Nephron progenitor cell (in vitro differentiated cells): ENCODE data around the gene FOLR1.
"Not testable (repeated sequence)": the region's sequence is repeated elsewhere in the genome, so short reads cannot be mapped to it uniquely, and the experiment has no call there.

Experiments
- DNase-seq: peaks from one replicate; pipeline ENCODE4 v3.0.0; 2021
- H3K27ac Mint-ChIP-seq: 2 replicates; pipeline ENCODE4 v1.8.0; 2021; ENCODE audit warnings: mild to moderate bottlenecking, moderate library complexity, mixed read lengths
- H3K27me3 Mint-ChIP-seq: 2 replicates; pipeline ENCODE4 v1.8.0; 2021; ENCODE audit warnings: mild to moderate bottlenecking, low read depth, mixed read lengths; ENCODE audit not compliant: poor library complexity
- H3K36me3 Mint-ChIP-seq: 2 replicates; pipeline ENCODE4 v1.8.0; 2021; ENCODE audit warnings: low read depth, mixed read lengths
- H3K4me1 Mint-ChIP-seq: 2 replicates; pipeline ENCODE4 v1.8.0; 2021; ENCODE audit warnings: mixed read lengths
- H3K4me3 Mint-ChIP-seq: 2 replicates; pipeline ENCODE4 v1.8.0; 2021; ENCODE audit warnings: mild to moderate bottlenecking, moderate library complexity, mixed read lengths
- H3K9me3 Mint-ChIP-seq: 2 replicates; pipeline ENCODE4 v1.8.0; 2021; ENCODE audit warnings: mild to moderate bottlenecking, moderate library complexity, mixed read lengths
- CTCF ChIP-seq: fragments of 200-600 bp; sonication (generic); IDR thresholded peaks from 2 replicates; pipeline ENCODE4 v1.5.0; 2021; ENCODE audit warnings: antibody characterized with exemption

The FOLR1 gene

GRCh38 chr11:72173291-72173690, 18.6 kb upstream of the FOLR1 start:
- Mint-ChIP-seq H3K9me3 (peaks cover under 1% of the 10 kb centered on the region), H3K4me3 (no peak overlapping the region), H3K4me1 (no peaks in the 10 kb centered on the region), H3K27ac (no peak overlapping the region), H3K27me3 (peaks cover 32% of the 10 kb centered on the region), H3K36me3 (no peaks in the 10 kb centered on the region)
- TF ChIP-seq CTCF, result no peak
- no peak for DNase-seq

GRCh38 chr11:72174302-72175070, 17.5 kb upstream of the FOLR1 start:
- no peak for DNase-seq
- no peak for TF ChIP-seq CTCF
- Mint-ChIP-seq H3K27me3 (peaks cover 33% of the 10 kb centered on the region), H3K36me3 (no peaks in the 10 kb centered on the region), H3K4me1 (no peaks in the 10 kb centered on the region), H3K4me3 (no peak overlapping the region), H3K9me3 (no peaks in the 10 kb centered on the region), H3K27ac (no peak overlapping the region)

GRCh38 chr11:72177656-72178055, 14.3 kb upstream of the FOLR1 start:
- no peak overlapping the region for H3K27ac Mint-ChIP-seq
- H3K27me3 Mint-ChIP-seq, result peaks cover 39% of the 10 kb centered on the region
- DNase-seq, result no peak
- H3K9me3 Mint-ChIP-seq, result no peaks in the 10 kb centered on the region
- H3K4me3 Mint-ChIP-seq, result no peak overlapping the region
- no peaks in the 10 kb centered on the region for H3K36me3 Mint-ChIP-seq
- peaks cover 6% of the 10 kb centered on the region for H3K4me1 Mint-ChIP-seq
- TF ChIP-seq CTCF, result no peak

GRCh38 chr11:72179049-72179803, 12.7 kb upstream of the FOLR1 start:
- no peaks in the 10 kb centered on the region for H3K9me3 Mint-ChIP-seq
- DNase-seq, result no peak
- no peak overlapping the region for H3K4me3 Mint-ChIP-seq
- H3K27ac Mint-ChIP-seq, result no peak overlapping the region
- peaks cover 36% of the 10 kb centered on the region for H3K27me3 Mint-ChIP-seq
- H3K4me1 Mint-ChIP-seq, result peaks cover 14% of the 10 kb centered on the region
- no peaks in the 10 kb centered on the region for H3K36me3 Mint-ChIP-seq
- TF ChIP-seq CTCF, result no peak

- H3K27ac Mint-ChIP-seq, result no peak overlapping the region
- peaks cover 14% of the 10 kb centered on the region for H3K4me1 Mint-ChIP-seq
- TF ChIP-seq CTCF, result no peak
- no peaks in the 10 kb centered on the region for H3K9me3 Mint-ChIP-seq
- H3K36me3 Mint-ChIP-seq, result no peaks in the 10 kb centered on the region
- no peak overlapping the region for H3K4me3 Mint-ChIP-seq
- peaks cover 35% of the 10 kb centered on the region for H3K27me3 Mint-ChIP-seq
- DNase-seq, result no peak
These were observed 12.0 kb upstream of the FOLR1 start for GRCh38 chr11:72179804-72180396.

GRCh38 chr11:72180892-72181552, 10.9 kb upstream of the FOLR1 start:
- peaks cover 14% of the 10 kb centered on the region for H3K4me1 Mint-ChIP-seq
- not testable (repeated sequence) for H3K4me3 Mint-ChIP-seq, H3K36me3 Mint-ChIP-seq, H3K27ac Mint-ChIP-seq, H3K9me3 Mint-ChIP-seq, DNase-seq
- H3K27me3 Mint-ChIP-seq, result peaks cover 35% of the 10 kb centered on the region

- Mint-ChIP-seq H3K27me3 (peaks cover 33% of the 10 kb centered on the region), H3K4me1 (peaks cover 14% of the 10 kb centered on the region)
- H3K4me3 Mint-ChIP-seq, H3K27ac Mint-ChIP-seq, H3K9me3 Mint-ChIP-seq, H3K36me3 Mint-ChIP-seq, DNase-seq: not testable (repeated sequence)
These were observed 10.4 kb upstream of the FOLR1 start for GRCh38 chr11:72181553-72181958.
